ENCODE data around the gene RNASE1. TPM values are rescaled to one million over a fixed set of nuclear protein-coding genes. Genes with fewer than 3 reads are reported as not detected.
"Not testable (repeated sequence)": the region's sequence is repeated elsewhere in the genome, so short reads cannot be mapped to it uniquely, and the experiment has no call there.

Gene RNASE1
- total RNA-seq, 1 donor from 2014 or later: not detected

- TF ChIP-seq CTCF (IDR thresholded peaks at IDR 0.05): no peak
- TF ChIP-seq EZH2 (IDR thresholded peaks at IDR 0.05): no peak
- TF ChIP-seq EZH2phosphoT487 (IDR thresholded peaks at IDR 0.05): no peak
- DNase-seq (ENCODE audit: low spot score): peak; percentile 77
- H3K9me3 Mint-ChIP-seq: peaks cover 6% of the 10 kb centered on the region
- peak overlapping the region; percentile 45 for H3K4me2 ChIP-seq
- no peak overlapping the region for H3K4me3 ChIP-seq
- no peaks in the 10 kb centered on the region for H3K27me3 ChIP-seq
- no peak overlapping the region for H3K9ac ChIP-seq
- H3K4me1 Mint-ChIP-seq: peaks cover 14% of the 10 kb centered on the region
- H2AFZ ChIP-seq (replicated peaks): no peak overlapping the region
- H3K79me2 ChIP-seq (ENCODE audit: low read depth): no peaks in the 10 kb centered on the region
- H3K27me3 Mint-ChIP-seq (ENCODE audit: insufficient read depth, low read depth): peaks cover 2% of the 10 kb centered on the region
- H3F3A ChIP-seq (ENCODE audit: low read depth): peaks cover 22% of the 10 kb centered on the region
- H3K4me3 Mint-ChIP-seq: no peak overlapping the region
- peaks cover 16% of the 10 kb centered on the region for H3K4me1 ChIP-seq
- no peak overlapping the region for H3K27ac Mint-ChIP-seq
- peaks cover 5% of the 10 kb centered on the region for H3K36me3 ChIP-seq
- H3K9me3 ChIP-seq (ENCODE audit: low read depth): no peaks in the 10 kb centered on the region
- H3K27ac ChIP-seq: no peak overlapping the region
- H4K20me1 ChIP-seq (ENCODE audit: low read depth): no peaks in the 10 kb centered on the region
- H3K36me3 Mint-ChIP-seq: no peaks in the 10 kb centered on the region
Measured at GRCh38 chr14:20820063-20820904, 17.6 kb upstream of the RNASE1 start.

DNA sequence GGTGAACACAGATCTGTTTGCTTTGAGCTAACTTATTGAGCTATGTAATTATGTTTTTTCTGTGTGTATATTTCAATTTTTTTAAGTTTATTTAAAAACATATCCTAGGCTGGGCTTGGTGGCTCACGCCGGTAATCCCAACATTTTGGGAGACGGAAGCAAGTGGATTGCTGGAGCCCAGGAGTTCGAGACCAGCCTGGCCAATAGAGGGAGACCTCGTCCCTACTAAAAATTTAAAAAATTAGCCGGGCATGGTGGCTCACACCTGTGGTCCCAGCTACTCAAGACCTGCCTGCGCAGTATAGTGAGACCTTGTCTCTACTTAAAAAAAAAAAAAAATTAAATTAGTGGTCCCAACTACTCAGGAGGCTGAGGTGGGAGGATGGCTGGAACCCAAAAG is 16.2 kb upstream of the RNASE1 start:
- Histone ChIP-seq H3K4me1 (peaks cover 16% of the 10 kb centered on the region), H3K79me2 (ENCODE audit: low read depth) (no peaks in the 10 kb centered on the region), H3K36me3 (peaks cover 5% of the 10 kb centered on the region), H3F3A (ENCODE audit: low read depth) (peaks cover 22% of the 10 kb centered on the region), H3K27ac (no peak overlapping the region), H2AFZ (replicated peaks) (no peak overlapping the region), H3K9ac (no peak overlapping the region), H3K4me2 (no peak overlapping the region), H3K4me3 (no peak overlapping the region), H3K9me3 (ENCODE audit: low read depth) (no peaks in the 10 kb centered on the region), H3K27me3 (no peaks in the 10 kb centered on the region), H4K20me1 (ENCODE audit: low read depth) (no peaks in the 10 kb centered on the region)
- Mint-ChIP-seq H3K27ac (no peak overlapping the region), H3K4me1 (peaks cover 14% of the 10 kb centered on the region), H3K9me3 (peaks cover 3% of the 10 kb centered on the region), H3K27me3 (ENCODE audit: insufficient read depth, low read depth) (peaks cover 3% of the 10 kb centered on the region), H3K36me3 (no peaks in the 10 kb centered on the region), H3K4me3 (no peak overlapping the region)
- no peak for DNase-seq (ENCODE audit: low spot score)
- no peak for TF ChIP-seq EZH2 (IDR thresholded peaks at IDR 0.05)
- no peak for TF ChIP-seq EZH2phosphoT487 (IDR thresholded peaks at IDR 0.05)
- peak; percentile 32 for TF ChIP-seq CTCF (IDR thresholded peaks at IDR 0.05)

GRCh38 chr14:20815946-20816345 is 13.3 kb upstream of the RNASE1 start:
- H3K4me1 ChIP-seq; H2AFZ ChIP-seq (replicated peaks); H3K4me3 ChIP-seq; H3K27me3 Mint-ChIP-seq (ENCODE audit: insufficient read depth, low read depth); H3K9me3 Mint-ChIP-seq; H3K9me3 ChIP-seq (ENCODE audit: low read depth); H3K27ac Mint-ChIP-seq; H3K27me3 ChIP-seq; H3K4me2 ChIP-seq; H3K9ac ChIP-seq; H3K79me2 ChIP-seq (ENCODE audit: low read depth); H4K20me1 ChIP-seq (ENCODE audit: low read depth); H3K4me3 Mint-ChIP-seq; H3K36me3 Mint-ChIP-seq; H3K27ac ChIP-seq; H3K36me3 ChIP-seq; DNase-seq (ENCODE audit: low spot score): not testable (repeated sequence)
- H3F3A ChIP-seq (ENCODE audit: low read depth): peaks cover 12% of the 10 kb centered on the region
- H3K4me1 Mint-ChIP-seq: peaks cover 14% of the 10 kb centered on the region
